GM21423 (cell line): ENCODE data around the gene SLC25A43.
"Not testable (repeated sequence)": the region's sequence is repeated elsewhere in the genome, so short reads cannot be mapped to it uniquely, and the experiment has no call there.

Source experiments
- ATAC-seq: cut with Tn5 transposase; IDR thresholded peaks from one replicate; pipeline ENCODE4 v1.9.1; 2021; ENCODE audit warnings: mild to moderate bottlenecking, moderate library complexity; ENCODE audit not compliant: unreplicated experiment

The SLC25A43 gene

GRCh38 chrX:119467842-119468550, 68.9 kb downstream of the SLC25A43 start, which contains the start of gene SLC25A5:
Gene SLC25A5 (plus strand): TSS chrX:119468444. CDS start chrX:119468516, 72 bp downstream.
- peak; percentile 80 for ATAC-seq

- peak; percentile 77 for ATAC-seq
Measured at GRCh38 chrX:119468551-119469312, 69.6 kb downstream of the SLC25A43 start.

- no peak for ATAC-seq
Measured at GRCh38 chrX:119469313-119469635, 70.1 kb downstream of the SLC25A43 start.

- no peak for ATAC-seq
Measured at GRCh38 chrX:119474615-119475388, 75.7 kb downstream of the SLC25A43 start.

GRCh38 chrX:119475389-119476101, 76.4 kb downstream of the SLC25A43 start:
- ATAC-seq = no peak

- no peak for ATAC-seq
Measured at GRCh38 chrX:119477812-119478232, 78.7 kb downstream of the SLC25A43 start.

- ATAC-seq = no peak
Measured at GRCh38 chrX:119478504-119478903, 79.4 kb downstream of the SLC25A43 start.

GRCh38 chrX:119479845-119480244, 80.7 kb downstream of the SLC25A43 start:
- no peak for ATAC-seq

- no peak for ATAC-seq
Measured at GRCh38 chrX:119481323-119481801, 82.2 kb downstream of the SLC25A43 start.

GRCh38 chrX:119482041-119482440, 82.9 kb downstream of the SLC25A43 start:
- no peak for ATAC-seq

- peak; percentile 74 for ATAC-seq
Measured at GRCh38 chrX:119482481-119483480, 83.6 kb downstream of the SLC25A43 start.

- no peak for ATAC-seq
Measured at GRCh38 chrX:119486745-119487144, 87.6 kb downstream of the SLC25A43 start.

GRCh38 chrX:119487766-119488165, 88.6 kb downstream of the SLC25A43 start:
- not testable (repeated sequence) for ATAC-seq

- ATAC-seq = no peak
Measured at GRCh38 chrX:119488749-119489148, 89.6 kb downstream of the SLC25A43 start.

GRCh38 chrX:119489212-119490074, 90.3 kb downstream of the SLC25A43 start:
- no peak for ATAC-seq

- no peak for ATAC-seq
Measured at GRCh38 chrX:119492463-119492862, 93.3 kb downstream of the SLC25A43 start.

- ATAC-seq = not testable (repeated sequence)
Measured at GRCh38 chrX:119493851-119494495, 94.8 kb downstream of the SLC25A43 start.
